GM18861 (cell line): Measurements from ENCODE around the gene NAPB.
A peak's percentile ranks its signal among the peaks of the same experiment; 100 is the strongest.
"Not testable (repeated sequence)": the region's sequence is repeated elsewhere in the genome, so short reads cannot be mapped to it uniquely, and the experiment has no call there.

Experiments
- ATAC-seq: cut with Tn5 transposase; IDR thresholded peaks from one replicate; pipeline ENCODE4 v1.9.1; 2021; ENCODE audit not compliant: unreplicated experiment

The NAPB gene

GRCh38 chr20:23420943-23421931, at the start of gene NAPB:
NAPB (minus strand) TSS chr20:23421488; CDS start chr20:23421402, 86 bp downstream.
- peak; percentile 94 for ATAC-seq

GRCh38 chr20:23466961-23467360, 45.7 kb upstream of the NAPB start:
- ATAC-seq = not testable (repeated sequence)

DNA sequence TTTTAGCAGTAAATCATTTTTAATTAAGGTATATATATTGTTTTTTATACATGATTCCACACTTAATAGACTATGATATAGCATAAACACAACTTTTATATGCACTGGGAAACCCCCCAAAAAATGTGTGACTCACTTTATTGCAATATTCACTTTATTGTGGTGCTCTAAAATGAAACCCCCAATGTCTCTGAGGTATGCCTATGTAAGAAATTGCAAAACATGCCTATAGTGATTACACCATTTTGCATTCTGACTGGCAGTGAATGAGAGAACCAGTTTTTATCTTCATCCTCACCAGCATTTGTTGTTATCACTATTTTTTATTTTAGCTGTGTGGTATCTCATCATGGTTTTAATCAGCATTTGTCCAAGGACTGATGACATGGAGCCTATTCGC, 39.9 kb upstream of the NAPB start:
- no peak for ATAC-seq

- no peak for ATAC-seq
Measured at GRCh38 chr20:23459461-23460150, 38.3 kb upstream of the NAPB start.

- no peak for ATAC-seq
Measured at GRCh38 chr20:23456873-23457272, 35.6 kb upstream of the NAPB start.

DNA sequence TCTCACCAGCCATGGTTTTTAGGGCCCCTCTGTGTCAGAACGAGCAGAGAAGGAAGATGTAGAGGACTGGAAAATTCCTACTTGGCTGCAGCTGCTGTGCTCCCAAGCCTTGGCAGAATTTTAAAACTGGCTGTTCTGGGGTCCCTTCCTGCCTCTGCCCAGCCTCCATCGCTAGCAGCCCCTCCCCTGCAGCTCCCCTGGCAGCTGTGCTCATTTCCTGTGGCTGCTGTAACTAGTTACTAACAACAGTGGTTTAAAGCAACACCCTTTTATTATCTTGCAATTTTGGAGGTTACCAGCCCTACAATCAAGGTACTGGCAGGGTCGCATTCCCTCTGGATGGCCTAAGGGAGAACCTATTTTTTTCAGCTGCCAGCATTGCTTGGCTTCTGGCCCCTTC, 35.1 kb upstream of the NAPB start:
- ATAC-seq = no peak

DNA sequence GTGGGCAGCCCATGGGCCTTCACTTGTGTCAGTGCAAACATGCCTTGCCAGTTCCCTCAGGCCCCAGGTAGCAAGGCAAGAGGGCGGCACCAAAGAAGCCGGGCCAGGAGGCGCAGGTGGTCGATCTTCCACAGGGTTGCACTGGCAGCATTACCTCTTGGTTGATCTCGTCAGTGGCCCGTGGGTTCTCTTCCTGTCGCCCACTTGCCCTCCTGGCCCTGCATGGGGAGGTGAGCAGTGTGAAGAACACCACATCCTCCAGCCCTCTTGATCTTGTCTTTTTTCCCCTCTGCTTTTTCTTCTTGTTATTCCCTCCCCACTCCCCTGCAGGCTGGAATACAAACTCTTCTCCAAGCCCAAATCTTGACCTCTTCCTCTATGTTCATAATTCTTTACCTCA, 34.4 kb upstream of the NAPB start:
- ATAC-seq = no peak

DNA sequence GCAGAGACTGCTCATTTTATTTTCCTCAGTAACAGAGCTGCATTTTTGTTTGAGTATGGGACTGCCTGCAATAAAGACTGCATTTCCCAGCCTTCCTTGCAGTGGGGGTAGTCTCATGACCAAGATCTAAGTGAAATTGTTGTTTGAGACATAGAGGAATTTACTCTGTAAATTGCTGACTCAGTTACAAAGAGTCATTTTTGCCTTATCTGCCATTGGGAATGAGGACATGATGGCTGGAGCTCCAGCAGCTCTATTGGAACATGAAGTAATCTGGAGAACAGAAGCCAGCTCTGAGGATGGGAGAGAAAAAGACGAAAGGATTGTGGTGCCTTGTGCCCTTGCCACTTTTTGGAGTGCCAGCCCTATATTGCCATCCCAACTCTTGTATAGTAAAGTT, 33.5 kb upstream of the NAPB start:
- no peak for ATAC-seq

GRCh38 chr20:23453549-23454543, 32.6 kb upstream of the NAPB start:
- no peak for ATAC-seq

DNA sequence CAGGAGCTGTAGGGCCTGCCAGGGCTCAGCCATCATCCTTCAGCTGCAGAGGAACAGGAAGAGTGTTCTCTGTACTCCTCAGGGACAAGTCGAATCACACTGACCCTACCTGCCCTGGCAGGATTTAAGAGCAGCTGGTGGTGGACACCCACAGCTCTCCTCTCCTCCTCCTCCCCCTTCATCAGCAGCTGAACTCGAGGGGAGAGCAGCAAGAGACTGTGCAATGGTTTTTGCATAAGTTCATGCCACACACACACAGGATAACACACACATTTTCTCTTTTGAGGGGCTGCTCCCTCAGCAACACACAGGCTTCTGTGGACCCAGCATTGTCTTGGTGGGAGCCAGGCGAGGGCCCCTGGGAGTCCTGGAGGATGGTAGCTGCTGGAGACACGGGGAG, 31.5 kb upstream of the NAPB start, which contains the start of gene CST11:
CST11 (minus strand) TSS at position 101 of the 400 bp plus-strand sequence; CDS start at position 36, 65 bp downstream.
- no peak for ATAC-seq

DNA sequence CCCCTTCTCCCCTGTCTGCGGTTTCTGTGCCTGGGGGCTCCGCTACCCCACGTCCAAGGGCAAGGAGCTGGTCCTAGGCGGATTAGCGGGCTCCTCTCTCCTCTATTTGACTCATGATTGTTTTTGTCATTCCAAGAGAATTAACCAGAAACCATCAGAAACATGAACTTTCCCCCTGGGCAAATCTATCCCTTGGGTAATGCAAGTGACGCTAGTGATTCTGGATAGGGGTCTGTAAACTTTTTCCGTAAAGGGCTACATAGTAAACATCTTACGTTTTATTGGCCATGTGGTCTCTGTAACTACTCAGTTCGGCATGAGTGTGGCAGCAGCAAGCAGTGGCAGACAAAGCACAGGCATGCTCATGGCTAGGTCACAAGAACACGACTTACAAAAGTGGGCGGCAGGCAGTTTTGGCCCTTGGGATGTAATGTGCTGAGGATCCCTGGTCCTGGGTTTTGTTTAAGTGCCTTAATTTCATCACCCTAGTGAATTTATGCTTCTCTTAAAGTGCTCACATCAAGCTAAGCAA, 30.7 kb upstream of the NAPB start:
- no peak for ATAC-seq

- ATAC-seq = no peak
Measured at GRCh38 chr20:23450877-23451276, 29.6 kb upstream of the NAPB start.

DNA sequence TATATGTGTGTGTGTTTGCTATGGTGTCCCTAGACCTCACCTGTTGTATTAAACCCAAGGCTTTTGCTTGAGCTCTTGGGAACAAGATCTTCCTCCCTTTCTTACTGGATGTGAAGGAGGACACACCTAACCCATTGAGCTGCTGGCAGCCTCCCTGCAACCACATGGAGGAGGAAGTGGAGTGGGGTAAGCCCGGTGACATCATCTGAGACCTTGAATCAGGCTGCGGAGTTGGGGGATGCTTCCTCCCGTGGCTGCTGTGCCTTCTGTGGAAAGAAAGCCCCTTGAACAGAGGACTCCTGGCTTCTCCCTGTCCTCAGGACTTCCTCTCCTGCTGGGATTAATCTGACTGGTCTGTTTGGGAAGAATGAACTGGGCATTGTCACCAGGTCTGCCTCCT, 28.1 kb upstream of the NAPB start:
- ATAC-seq = no peak

DNA sequence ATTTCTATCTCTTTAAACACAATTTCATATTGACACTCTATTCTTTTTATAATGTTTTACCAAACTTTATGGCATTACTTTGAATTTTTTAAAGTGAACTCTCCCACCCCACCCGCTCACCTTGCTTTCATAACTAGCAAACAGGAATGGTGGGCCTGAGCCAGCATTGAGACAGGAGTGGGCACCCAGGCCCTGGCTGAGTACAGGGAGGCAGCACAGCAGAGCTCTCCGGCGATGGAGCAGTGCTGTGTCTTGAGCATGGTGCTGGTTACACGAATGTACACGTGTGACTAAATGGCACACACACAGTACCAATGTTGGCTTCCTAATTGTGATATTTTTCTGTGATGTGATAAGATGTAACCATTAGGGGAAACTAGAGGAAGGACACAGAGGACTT, 26.9 kb upstream of the NAPB start:
- ATAC-seq = no peak

DNA sequence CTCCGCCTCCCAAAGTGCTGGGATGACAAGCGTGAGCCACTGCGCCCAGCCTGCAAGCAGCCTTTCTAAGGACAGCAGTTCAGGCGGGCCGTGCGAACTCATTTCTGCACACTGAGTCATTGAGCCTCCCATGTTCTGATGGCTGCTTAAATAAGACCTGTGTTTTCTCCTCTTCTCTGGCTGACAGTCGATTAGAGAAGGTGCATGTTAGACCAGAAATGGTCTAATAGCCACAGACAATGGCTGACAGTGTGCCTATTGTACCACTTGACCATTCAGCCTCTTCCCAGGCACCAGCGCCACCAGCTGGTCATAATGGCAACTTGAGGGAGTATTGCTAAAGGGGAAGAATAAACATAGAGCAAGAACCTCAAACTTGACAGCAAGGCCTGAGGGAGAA, 25.2 kb upstream of the NAPB start:
- ATAC-seq = peak; percentile 60

GRCh38 chr20:23445596-23446217, 24.4 kb upstream of the NAPB start:
- ATAC-seq = no peak

DNA sequence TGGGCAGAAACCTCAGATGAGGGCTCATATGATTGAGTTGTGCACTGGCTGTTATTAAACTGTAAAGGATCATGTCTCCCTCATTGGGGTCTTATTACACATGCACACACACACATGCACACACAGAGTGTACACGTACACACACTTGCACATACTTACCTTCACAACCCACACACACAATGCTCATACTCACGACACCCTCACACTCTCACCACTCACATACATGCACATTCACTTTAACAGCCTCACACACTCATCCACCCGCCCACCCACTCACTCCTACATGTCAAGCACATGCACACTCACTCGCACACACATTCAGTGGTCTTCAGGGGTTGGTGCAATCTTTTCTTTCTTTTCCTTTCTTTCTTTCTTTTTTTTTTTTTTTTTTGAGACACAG, 23.6 kb upstream of the NAPB start:
- ATAC-seq = no peak

GRCh38 chr20:23442436-23442835, 21.1 kb upstream of the NAPB start:
- ATAC-seq = no peak

DNA sequence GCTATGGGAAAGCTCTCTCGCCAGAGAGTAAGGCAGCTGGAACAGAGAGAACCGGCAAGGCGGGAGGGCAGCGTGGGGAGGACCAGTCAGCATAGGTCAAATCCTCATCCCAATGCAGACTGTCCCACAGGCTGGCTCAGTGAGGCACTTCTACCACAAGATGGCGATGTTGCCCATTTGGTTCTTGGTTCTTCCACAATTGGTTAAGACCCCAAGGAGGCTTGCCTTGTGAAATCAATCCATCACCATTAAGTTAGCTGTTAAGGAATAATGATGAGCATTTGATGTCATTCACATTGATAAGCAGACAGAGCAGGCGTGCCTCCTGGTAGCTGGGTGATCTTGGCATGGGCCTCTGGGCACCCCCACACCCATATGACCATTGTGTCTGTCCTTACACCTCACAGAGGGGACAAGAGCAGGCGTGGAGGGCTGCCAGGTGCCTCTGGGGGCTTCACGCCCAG, 20.6 kb upstream of the NAPB start:
- ATAC-seq = peak; percentile 76

DNA sequence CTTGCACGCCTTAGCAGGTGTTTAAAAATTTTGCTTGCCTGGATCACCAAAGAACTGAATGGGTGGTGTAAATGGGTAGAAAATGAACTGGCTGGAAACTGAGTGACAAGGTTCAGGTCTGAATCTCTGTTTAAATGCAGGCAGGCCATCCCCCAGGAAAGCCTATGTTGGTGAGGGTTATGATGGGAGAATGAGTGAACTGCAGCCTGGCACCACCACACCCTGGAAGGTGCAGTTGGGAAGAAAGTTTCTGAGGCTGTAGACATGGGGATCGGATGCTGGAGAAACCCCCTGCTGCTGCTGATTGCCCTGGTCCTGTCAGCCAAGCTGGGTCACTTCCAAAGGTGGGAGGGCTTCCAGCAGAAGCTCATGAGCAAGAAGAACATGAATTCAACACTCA, 18.7 kb upstream of the NAPB start:
- ATAC-seq = no peak
